Stimulated activated CD8-positive, alpha-beta memory T cell treated with anti-CD3 and anti-CD28 coated beads, Interleukin-4, amount 100 ng/mL, for 4 hours (primary cell): ENCODE data around the gene PXDC1.

Experiments used
- DNase-seq, 2 donors: peaks; one replicate each; pipeline ENCODE4 v3.0.0-alpha.2; 2020; ENCODE audit warnings: low read depth in 2 of 2, low spot score in 1 of 2

PXDC1 gene, protein sequence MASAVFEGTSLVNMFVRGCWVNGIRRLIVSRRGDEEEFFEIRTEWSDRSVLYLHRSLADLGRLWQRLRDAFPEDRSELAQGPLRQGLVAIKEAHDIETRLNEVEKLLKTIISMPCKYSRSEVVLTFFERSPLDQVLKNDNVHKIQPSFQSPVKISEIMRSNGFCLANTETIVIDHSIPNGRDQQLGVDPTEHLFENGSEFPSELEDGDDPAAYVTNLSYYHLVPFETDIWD

DNA sequence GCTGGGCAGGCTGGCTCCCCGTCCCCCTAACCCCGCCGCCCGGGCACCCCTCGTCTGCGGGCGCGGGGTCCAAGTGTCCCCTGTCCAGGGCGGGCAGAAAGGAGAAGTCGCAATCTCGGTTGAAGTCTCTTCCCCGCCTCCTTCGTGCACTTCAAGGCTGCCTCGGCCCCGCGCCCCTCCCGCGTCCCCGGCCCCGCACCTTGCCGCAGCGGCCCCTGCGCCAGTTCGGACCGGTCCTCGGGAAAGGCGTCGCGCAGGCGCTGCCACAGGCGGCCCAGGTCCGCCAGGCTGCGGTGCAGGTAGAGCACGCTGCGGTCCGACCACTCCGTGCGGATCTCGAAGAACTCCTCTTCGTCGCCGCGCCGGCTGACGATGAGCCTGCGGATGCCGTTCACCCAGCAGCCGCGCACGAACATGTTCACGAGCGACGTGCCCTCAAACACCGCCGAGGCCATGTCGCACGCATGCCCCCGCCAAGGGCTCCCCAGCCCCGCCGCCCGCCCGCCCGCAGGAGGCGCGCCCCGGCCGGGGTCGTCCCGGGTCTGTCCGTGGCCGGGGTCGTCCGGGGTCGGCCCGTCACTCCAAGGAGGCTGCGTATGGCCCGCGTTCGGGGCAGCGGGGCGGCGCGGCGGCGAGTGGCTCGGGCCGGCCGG lies at the start of gene PXDC1:
Gene PXDC1, minus strand, starts transcription at position 637 of the 653 bp plus-strand sequence. Its CDS starts 182 bp downstream, at position 455.
- no peak for DNase-seq

- DNase-seq, result no peak
Measured at GRCh38 chr6:3800850-3801591, 49.5 kb upstream of the PXDC1 start.

GRCh38 chr6:3799719-3800118 lies 48.2 kb upstream of the PXDC1 start:
- no peak for DNase-seq

DNA sequence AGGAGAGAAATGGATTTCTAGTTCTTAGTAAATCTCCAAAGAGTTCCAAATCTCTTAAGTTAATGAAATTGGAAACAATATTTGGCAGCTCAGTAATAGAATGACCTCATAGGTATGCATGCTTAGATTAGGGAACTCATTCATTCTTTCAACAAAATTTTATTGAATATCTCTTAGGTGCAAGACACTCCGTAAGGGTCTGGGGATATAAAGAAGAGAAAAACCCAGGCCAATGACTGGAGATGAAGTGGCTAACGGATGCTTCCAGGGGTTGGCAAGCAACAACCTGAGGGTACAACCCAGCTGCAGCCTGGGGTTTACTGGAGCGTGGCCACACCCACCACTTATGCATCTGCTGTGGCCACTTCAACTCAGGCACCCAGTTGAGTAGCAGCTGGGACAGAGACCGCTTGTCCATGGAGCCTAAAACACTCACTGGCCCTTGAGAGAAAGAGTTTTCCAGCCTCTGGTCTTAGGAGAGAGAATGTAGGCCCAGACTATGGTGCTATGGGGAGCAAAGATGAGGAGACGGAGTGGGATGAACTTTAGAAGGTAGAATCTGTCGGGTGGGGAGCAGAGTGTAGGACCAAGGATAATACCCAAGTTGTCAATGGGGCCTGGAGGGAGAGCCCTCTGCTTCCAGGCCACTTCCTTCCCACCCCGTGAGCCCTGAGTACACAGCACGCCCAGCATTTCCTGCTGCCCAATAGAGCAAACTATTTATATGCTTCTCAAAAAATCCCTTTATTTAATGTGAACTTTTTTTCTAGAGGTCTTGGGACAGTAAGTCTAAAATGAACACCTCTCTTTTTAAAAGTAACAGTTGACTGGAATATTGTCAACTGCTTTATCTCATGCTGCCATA lies 46.8 kb upstream of the PXDC1 start:
- DNase-seq, result no peak

GRCh38 chr6:3797231-3798054 lies 45.9 kb upstream of the PXDC1 start:
- no peak for DNase-seq

DNA sequence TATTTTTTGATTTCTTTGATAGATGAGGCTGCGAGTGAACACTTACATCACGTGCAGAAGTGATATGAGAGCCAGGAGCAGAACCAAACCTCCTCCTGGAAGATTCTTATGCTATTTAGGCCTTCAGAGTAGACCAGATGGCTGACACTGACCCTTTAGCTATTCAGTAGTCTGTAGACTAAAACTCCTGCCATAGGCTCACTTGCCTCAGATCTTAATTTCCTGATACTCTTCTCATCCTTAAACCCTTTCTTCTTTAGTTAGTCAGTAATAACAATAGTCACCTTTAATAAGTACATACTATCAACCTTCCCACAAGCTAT lies 45.2 kb upstream of the PXDC1 start:
- DNase-seq, result no peak

DNA sequence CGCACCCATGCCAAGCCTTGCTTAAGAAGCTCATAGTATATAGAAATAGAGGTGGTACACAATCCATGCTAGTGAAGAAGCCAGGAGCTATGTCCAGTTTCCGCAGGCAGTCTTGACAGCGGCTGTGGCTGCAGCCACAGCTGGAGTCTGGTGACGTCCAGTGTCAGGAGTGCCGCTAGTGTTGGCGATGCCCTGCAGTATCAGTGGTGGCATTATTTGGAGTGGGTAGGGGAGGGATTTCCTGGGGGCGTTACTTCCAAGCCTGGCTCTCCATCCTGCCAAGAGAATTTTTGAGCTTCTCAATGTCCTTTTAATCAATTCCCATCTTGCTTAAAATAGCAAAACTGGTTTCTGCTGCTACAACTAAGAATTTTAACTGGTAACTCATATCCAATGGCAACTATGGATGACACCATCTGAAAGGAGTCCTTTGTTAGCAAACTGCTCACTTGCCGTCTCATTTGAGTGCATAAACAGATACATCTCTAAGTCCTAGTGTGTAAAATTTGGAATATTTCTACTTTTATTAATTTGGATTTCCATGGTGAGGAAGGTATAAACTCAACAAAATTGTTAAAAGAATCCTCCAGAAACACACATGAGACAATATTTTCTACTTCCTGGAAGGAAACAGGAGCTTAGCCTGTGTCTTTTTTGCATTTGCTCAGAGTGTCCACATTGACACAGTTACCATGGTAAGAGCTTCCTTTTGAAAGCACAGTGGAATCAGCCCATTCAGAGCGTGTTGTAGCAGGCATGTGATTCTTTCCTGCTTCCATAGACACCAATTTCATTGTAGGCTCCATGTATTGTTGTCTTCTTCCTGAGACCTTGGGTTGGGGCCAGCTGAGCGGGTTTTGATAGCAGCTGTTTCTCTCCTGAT lies 44.6 kb upstream of the PXDC1 start:
- DNase-seq, result no peak

DNA sequence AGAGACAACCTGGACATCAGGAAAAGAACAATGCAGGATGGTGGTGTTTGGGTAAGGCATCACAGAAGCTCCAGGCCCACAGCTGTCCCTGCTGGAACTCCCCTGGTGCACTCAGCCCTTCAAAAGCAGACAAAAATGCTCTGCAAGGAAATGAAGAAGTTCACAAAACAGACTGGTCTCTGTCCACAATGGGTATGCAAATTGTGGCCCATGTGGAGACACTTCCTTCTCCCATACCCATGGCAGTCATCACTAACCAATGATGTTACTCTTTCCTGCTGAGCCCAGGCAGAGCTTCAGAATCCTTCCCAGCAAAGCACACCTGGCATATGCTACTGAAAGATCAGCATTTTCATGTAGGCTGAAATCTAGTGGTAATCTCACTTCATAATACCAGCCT lies 42.6 kb upstream of the PXDC1 start:
- DNase-seq, result no peak

DNA sequence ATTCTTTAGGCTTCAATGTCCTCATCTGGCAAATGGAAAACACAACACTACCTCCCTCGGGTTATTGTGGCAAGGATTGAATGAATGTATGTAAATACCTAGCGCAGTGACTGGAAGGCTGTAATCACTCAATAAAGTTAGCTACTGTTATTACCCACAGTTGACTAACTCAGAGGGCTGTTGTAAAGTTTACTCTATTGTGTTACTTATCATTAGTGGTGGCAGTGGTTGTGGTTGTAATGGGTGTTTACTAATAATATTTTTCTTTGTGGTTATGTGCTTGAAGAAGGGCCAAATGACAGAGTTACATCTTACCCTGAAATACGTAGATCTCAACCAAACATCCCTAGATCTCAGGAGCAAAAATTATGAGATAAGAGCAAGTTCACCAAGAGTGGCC lies 42.0 kb upstream of the PXDC1 start:
- no peak for DNase-seq

GRCh38 chr6:3791526-3792203 lies 40.2 kb upstream of the PXDC1 start:
- no peak for DNase-seq

- DNase-seq, result no peak
Measured at GRCh38 chr6:3789896-3790558, 38.5 kb upstream of the PXDC1 start.

DNA sequence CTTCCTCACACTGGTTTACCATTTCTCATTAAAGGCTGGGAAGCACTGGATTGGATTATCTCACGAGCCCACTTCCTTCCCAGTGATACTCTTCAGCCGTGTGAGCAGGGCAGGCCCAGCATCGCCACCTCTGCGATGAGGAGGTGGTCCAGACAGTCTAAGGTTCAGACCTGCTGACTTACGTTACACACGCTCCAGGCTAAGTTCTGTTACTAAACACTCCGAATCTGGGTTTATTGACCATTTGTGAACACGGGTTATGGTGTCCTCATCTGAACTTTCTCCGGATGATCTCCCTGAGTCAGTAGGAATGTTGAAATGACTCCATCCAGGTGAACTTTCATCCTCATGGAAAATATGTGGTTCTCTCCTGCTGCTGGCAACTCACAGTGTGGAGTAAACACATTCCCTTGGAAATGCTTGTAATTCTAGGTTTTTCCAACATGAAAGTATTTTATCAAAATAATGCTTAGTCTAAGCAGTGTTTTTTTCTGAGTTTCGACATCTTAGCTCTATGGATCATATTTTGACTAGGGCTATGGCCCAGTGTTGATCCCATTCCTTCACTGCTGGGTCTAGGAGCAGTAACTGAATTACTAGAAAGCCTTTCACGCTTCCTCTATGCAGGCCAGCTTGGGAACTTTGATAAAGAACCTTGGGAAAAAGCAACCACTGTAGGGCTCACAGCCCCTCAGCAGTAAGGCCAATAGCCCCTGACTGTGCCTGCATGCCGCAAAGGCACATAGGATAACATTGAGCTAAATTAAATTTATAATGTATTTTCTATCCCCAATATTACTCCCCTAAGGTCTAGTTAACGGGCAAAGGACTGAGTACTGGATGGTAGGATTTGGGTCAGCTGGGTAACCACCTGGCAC lies 37.7 kb upstream of the PXDC1 start:
- no peak for DNase-seq

- no peak for DNase-seq
Measured at GRCh38 chr6:3788408-3789017, 37.0 kb upstream of the PXDC1 start.

DNA sequence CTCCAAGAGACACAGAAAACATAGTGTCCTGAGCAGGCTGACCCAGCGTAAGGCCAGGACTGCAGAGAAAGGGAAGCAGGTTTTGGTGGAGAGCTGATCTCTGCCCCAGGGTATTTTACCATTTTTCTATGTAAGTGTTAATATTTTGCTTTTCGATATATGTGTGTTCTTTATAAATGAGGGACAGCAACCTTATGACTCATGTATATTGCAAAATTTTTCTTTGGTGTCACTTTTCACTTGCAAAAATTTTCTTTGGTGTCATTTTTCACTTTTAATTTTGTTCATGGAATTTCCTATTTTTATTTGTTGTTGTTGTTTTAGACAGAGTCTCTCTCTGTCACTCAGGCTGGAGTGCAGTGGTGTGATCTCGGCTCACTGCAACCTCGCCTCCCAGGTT lies 34.6 kb upstream of the PXDC1 start:
- no peak for DNase-seq

DNA sequence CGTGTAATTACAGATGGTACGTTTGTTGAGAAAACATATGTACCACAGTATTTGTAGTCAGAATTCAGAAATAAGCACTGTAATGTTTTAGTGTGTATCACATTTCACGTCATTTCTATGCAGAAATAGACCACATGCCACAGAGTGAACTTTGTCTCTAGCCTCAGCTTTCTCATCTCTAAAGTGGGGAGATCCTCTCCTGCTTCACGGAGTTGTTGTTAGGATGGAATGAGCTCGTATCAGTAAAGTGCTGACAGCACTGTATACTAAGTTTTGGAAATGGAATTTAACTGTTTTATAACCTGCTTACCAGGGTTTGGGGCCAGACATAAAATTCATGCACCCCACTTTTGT lies 34.2 kb upstream of the PXDC1 start:
- DNase-seq, result no peak

DNA sequence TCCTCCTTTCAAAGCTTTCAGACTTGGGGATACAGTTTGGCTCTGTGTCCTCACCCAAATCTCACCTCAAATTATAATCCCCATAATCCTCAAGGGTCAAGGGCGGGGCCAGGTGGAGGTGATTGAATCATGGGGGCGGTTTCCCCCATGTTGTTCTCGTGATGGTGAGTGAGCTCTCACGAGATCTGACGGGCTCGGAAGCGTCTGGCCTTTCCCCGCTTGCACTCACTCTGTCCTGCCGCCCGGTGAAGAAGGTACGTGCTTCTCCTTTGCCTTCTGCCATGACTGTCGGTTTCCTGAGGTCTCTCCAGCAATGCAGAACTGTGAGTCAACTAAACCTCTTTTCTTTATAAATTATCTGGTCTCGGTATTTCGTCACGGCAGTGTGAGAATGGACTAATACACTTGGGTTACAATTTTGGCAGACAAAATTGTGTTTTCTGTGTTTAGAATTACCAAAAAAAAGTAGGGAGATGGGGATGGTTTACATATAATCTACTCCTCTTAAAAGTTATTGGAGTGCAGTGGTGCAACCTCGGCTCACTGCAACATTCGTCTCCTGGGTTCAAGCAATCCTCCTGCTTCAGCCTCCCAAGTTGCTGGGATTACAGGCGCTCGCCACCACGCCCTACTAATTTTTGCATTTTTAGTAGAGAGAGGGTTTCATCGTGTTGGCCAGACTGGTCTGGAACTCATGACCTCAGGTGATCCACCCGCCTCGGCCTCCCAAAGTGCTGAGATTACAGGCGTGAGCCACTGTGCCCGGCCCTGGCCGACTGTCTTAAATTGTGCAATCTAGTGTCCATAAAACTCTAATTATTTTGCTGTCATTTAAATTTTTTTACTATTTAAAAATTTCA lies 33.6 kb upstream of the PXDC1 start:
- no peak for DNase-seq
